Measurements from ENCODE around the gene U2AF1L4. TPM values are rescaled to one million over a fixed set of nuclear protein-coding genes. Genes with fewer than 3 reads are reported as not detected.
A peak's percentile ranks its signal among the peaks of the same experiment; 100 is the strongest.

The U2AF1L4 gene
- total and polyA plus RNA-seq, 7 experiments from 2014 or later: 33.7 to 89.7 (median 70.1) TPM

DNA sequence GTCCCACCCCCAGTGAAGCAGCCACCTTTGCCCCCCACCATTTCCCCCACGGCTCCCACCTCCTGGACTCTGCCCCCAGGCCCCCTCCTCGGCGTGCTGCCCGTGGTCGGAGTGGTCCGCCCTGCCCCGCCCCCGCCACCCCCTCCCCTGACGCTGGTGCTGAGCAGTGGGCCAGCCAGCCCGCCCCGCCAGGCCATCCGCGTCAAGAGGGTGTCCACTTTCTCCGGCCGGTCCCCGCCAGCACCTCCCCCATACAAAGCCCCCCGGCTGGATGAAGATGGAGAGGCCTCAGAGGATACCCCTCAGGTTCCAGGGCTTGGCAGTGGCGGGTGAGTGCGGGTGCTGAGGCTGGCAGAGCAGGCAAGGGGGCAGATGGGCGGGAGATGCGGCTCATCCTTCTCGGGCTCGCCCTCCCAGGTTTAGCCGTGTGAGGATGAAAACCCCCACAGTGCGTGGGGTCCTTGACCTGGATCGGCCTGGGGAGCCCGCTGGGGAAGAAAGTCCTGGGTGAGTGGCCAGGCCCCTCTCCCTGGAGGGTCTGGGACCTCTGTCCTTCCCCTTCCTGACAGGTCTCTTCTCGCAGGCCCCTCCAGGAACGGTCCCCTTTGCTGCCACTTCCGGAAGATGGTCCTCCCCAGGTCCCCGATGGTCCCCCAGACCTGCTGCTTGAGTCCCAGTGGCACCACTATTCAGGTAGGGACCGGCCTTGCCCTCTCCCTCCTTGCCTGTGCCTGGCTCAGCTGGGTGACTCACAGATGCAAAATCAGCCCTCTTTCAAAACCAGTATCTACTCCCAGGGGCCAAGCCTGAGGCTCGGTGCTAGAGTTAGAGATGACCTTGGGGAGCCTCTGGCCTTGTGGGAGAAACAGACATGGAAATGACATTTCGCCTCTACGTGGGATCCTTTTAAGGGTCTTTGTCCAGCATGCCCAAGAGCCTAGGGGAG lies 11.8 kb downstream of the U2AF1L4 start:
- Histone ChIP-seq H3K36me3 (ENCODE audit: control insufficient read depth in 2 of 3, insufficient read depth in 3 of 3, low read length in 3 of 3) (peaks cover 4 to 93% (median 8%) of the 10 kb centered on the region in 3 experiments), H3K9me3 (ENCODE audit: control insufficient read depth in 2 of 3, low read length in 3 of 3) (no peaks in the 10 kb centered on the region), H3K27me3 (ENCODE audit: control insufficient read depth in 2 of 2, insufficient read depth in 2 of 2, low read length in 2 of 2) (no peaks in the 10 kb centered on the region), H3K27ac (ENCODE audit: low read depth, low read length) (no peak overlapping the region), H3K4me1 (ENCODE audit: control insufficient read depth in 2 of 2, insufficient read depth in 2 of 2, low read length in 2 of 2) (no peaks in the 10 kb centered on the region), H3K4me3 (ENCODE audit: low read length) (no peak overlapping the region)
- Mint-ChIP-seq H3K4me3 (no peak overlapping the region), H3K9me3 (no peaks in the 10 kb centered on the region), H3K36me3 (peaks cover 6 to 36% (median 16%) of the 10 kb centered on the region in 5 donors), H3K27me3 (no peaks in the 10 kb centered on the region), H3K27ac (peak overlapping the region in 6 of 9 donors; percentile 28 to 81 (median 61)), H3K4me1 (peaks cover 16 to 38% (median 23%) of the 10 kb centered on the region in 7 donors)
- intact Hi-C loops (cut with micrococcal nuclease): no loop called here
- DNase-seq (no peak), ATAC-seq (no peak)
- POLR2A ChIA-PET: interaction anchor here (0.7 to 1.4 kb wide), 3 partner anchors 11 to 15 kb away, joined by 3 to 4 read pairs (median 3); partner anchors contain the start of genes PSENEN and U2AF1L4
- CTCF ChIA-PET: no interaction called here

DNA sequence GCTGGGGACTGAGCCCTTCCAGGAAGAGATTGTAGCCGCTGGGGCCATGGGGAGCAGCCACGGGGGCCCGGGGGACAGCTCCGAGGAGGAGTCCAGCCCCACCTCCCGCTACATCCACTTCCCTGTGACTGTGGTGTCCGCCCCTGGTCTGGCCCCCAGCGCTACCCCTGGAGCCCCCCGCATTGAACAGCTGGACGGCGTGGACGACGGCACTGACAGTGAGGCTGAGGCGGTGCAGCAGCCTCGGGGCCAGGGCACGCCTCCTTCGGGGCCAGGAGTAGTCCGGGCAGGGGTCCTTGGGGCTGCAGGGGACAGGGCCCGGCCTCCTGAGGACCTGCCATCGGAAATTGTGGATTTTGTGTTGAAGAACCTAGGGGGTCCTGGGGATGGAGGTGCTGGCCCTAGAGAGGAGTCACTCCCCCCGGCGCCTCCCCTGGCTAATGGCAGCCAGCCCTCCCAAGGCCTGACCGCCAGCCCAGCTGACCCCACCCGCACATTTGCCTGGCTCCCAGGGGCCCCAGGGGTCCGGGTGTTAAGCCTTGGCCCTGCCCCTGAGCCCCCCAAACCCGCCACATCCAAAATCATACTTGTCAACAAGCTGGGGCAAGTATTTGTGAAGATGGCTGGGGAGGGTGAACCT lies 12.6 kb downstream of the U2AF1L4 start:
- POLR2A ChIA-PET: interaction anchor here (1.4 kb wide), 1 partner anchor 14 kb away, joined by 4 read pairs; no protein-coding TSS in a partner anchor
- Histone ChIP-seq H3K4me3 (ENCODE audit: low read length) (no peak overlapping the region), H3K36me3 (ENCODE audit: control insufficient read depth in 2 of 3, insufficient read depth in 3 of 3, low read length in 3 of 3) (peaks cover 0 to 93% (median 14%) of the 10 kb centered on the region in 3 experiments), H3K27ac (ENCODE audit: low read depth, low read length) (no peak overlapping the region), H3K9me3 (ENCODE audit: control insufficient read depth in 2 of 3, low read length in 3 of 3) (no peaks in the 10 kb centered on the region), H3K27me3 (ENCODE audit: control insufficient read depth in 2 of 2, insufficient read depth in 2 of 2, low read length in 2 of 2) (no peaks in the 10 kb centered on the region), H3K4me1 (ENCODE audit: control insufficient read depth in 2 of 2, insufficient read depth in 2 of 2, low read length in 2 of 2) (no peaks in the 10 kb centered on the region)
- peaks cover 15 to 36% (median 23%) of the 10 kb centered on the region in 7 donors for H3K4me1 Mint-ChIP-seq
- no peaks in the 10 kb centered on the region for H3K27me3 Mint-ChIP-seq
- no peak for DNase-seq
- H3K4me3 Mint-ChIP-seq: no peak overlapping the region
- CTCF ChIA-PET: no interaction called here
- intact Hi-C loops (cut with micrococcal nuclease): no loop called here
- H3K27ac Mint-ChIP-seq: no peak overlapping the region
- H3K9me3 Mint-ChIP-seq: no peaks in the 10 kb centered on the region
- no peak for ATAC-seq
- H3K36me3 Mint-ChIP-seq: peaks cover 6 to 38% (median 16%) of the 10 kb centered on the region in 5 donors

DNA sequence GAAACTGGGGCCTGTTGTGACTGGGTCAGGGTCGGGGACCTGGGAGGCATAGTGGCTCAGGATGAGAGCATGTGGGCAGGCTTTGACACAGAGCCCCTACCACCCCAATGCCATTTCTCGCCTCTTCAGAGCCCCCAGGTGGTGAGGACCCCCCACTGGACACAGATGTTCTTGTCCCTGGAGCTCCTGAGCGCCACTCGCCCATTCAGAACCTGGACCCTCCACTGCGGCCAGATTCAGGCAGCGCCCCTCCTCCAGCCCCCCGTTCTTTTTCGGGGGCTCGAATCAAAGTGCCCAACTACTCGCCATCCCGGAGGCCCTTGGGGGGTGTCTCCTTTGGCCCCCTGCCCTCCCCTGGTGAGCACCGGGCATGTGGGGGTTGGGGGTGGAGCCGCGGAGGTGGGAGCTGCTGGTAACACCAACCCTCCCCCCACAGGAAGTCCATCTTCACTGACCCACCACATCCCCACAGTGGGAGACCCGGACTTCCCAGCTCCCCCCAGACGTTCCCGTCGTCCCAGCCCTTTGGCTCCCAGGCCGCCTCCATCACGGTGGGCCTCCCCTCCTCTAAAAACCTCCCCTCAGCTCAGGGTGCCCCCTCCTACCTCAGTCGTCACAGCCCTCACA lies 13.3 kb downstream of the U2AF1L4 start:
- Histone ChIP-seq H3K4me1 (ENCODE audit: control insufficient read depth in 2 of 2, insufficient read depth in 2 of 2, low read length in 2 of 2) (no peaks in the 10 kb centered on the region), H3K27ac (ENCODE audit: low read depth, low read length) (no peak overlapping the region), H3K27me3 (ENCODE audit: control insufficient read depth in 2 of 2, insufficient read depth in 2 of 2, low read length in 2 of 2) (no peaks in the 10 kb centered on the region), H3K36me3 (ENCODE audit: control insufficient read depth in 2 of 3, insufficient read depth in 3 of 3, low read length in 3 of 3) (peaks cover 0 to 94% (median 22%) of the 10 kb centered on the region in 3 experiments), H3K9me3 (ENCODE audit: control insufficient read depth in 2 of 3, low read length in 3 of 3) (no peaks in the 10 kb centered on the region), H3K4me3 (ENCODE audit: low read length) (no peak overlapping the region)
- ChIA-PET CTCF (no interaction called here), POLR2A (interaction anchor here (1.0 to 1.4 kb wide), 2 partner anchors 10 to 13 kb away, joined by 4 read pairs; partner anchors contain the start of gene IGFLR1)
- intact Hi-C loops (cut with micrococcal nuclease): no loop called here
- H3K4me3 Mint-ChIP-seq: no peak overlapping the region
- DNase-seq (no peak), ATAC-seq (no peak)
- H3K4me1 Mint-ChIP-seq: peaks cover 8 to 31% (median 15%) of the 10 kb centered on the region in 7 donors
- no peaks in the 10 kb centered on the region for H3K27me3 Mint-ChIP-seq
- no peak overlapping the region for H3K27ac Mint-ChIP-seq
- H3K9me3 Mint-ChIP-seq: no peaks in the 10 kb centered on the region
- H3K36me3 Mint-ChIP-seq: peaks cover 6 to 39% (median 16%) of the 10 kb centered on the region in 5 donors

DNA sequence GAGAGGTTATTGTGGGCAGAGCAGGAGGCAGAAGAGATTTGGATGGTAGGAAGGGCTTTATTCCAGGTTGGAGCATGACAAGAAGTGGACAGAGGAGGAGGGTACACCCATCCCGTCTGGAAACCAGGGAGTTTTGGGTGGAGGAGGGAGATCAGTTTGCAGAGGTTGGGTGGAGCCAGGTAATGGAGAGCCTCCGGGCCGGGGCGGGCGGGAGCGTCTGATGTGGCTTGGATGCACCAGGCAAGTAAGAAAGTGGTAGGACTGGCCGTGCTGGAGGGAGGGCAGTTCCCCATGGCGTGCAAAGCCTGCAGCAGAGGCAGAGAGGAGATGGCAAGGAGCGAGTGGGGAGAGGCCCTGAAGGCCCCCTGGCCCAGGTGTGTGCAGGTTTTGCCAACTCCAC lies 13.9 kb downstream of the U2AF1L4 start:
- Mint-ChIP-seq H3K4me1 (peaks cover 3 to 28% (median 10%) of the 10 kb centered on the region in 7 donors), H3K27me3 (no peaks in the 10 kb centered on the region), H3K27ac (peak overlapping the region in 3 of 9 donors; percentile 10 to 62 (median 42)), H3K4me3 (no peak overlapping the region), H3K9me3 (no peaks in the 10 kb centered on the region), H3K36me3 (peaks cover 6 to 44% (median 16%) of the 10 kb centered on the region in 5 donors)
- H3K27me3 ChIP-seq (ENCODE audit: control insufficient read depth in 2 of 2, insufficient read depth in 2 of 2, low read length in 2 of 2): no peaks in the 10 kb centered on the region
- ChIA-PET POLR2A (interaction anchor here (1.0 kb wide), 1 partner anchor 11 kb away, joined by 4 read pairs; the partner anchor contains the start of gene IGFLR1), CTCF (no interaction called here)
- H3K4me3 ChIP-seq (ENCODE audit: low read length): no peak overlapping the region
- no peaks in the 10 kb centered on the region for H3K9me3 ChIP-seq (ENCODE audit: control insufficient read depth in 2 of 3, low read length in 3 of 3)
- no peak overlapping the region for H3K27ac ChIP-seq (ENCODE audit: low read depth, low read length)
- intact Hi-C loops (cut with micrococcal nuclease): no loop called here
- ATAC-seq: no peak
- H3K36me3 ChIP-seq (ENCODE audit: control insufficient read depth in 2 of 3, insufficient read depth in 3 of 3, low read length in 3 of 3): peaks cover 2 to 94% (median 23%) of the 10 kb centered on the region in 3 experiments
- no peak for DNase-seq
- H3K4me1 ChIP-seq (ENCODE audit: control insufficient read depth in 2 of 2, insufficient read depth in 2 of 2, low read length in 2 of 2): no peaks in the 10 kb centered on the region

DNA sequence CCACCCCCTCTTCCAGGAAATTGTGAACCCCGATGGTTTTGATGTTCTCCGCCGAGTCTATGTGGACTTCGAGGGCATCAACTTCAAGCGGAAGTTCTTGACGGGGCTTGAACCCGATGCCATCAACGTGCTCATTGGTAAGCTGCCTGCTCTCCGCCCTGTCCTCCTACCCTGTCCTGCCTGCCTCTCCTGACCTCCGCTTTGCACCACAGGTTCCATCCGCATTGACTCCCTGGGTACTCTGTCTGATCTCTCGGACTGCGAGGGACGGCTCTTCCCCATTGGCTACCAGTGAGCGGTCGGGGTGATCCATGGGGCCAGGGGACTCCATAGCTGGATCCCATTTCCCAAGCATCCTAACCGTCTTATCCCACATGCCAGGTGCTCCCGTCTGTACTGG lies 14.9 kb downstream of the U2AF1L4 start:
- peaks cover 0 to 21% (median 8%) of the 10 kb centered on the region in 7 donors for H3K4me1 Mint-ChIP-seq
- peaks cover 4 to 51% (median 16%) of the 10 kb centered on the region in 5 donors for H3K36me3 Mint-ChIP-seq
- DNase-seq (no peak), ATAC-seq (no peak)
- H3K4me3 Mint-ChIP-seq: no peak overlapping the region
- H3K27ac Mint-ChIP-seq: peak overlapping the region in 3 of 9 donors; percentile 42 to 62 (median 62)
- no peak overlapping the region for H3K4me3 ChIP-seq (ENCODE audit: low read length)
- no peaks in the 10 kb centered on the region for H3K4me1 ChIP-seq (ENCODE audit: control insufficient read depth in 2 of 2, insufficient read depth in 2 of 2, low read length in 2 of 2)
- no peaks in the 10 kb centered on the region for H3K9me3 Mint-ChIP-seq
- no peaks in the 10 kb centered on the region for H3K27me3 ChIP-seq (ENCODE audit: control insufficient read depth in 2 of 2, insufficient read depth in 2 of 2, low read length in 2 of 2)
- H3K27me3 Mint-ChIP-seq: no peaks in the 10 kb centered on the region
- no peaks in the 10 kb centered on the region for H3K9me3 ChIP-seq (ENCODE audit: control insufficient read depth in 2 of 3, low read length in 3 of 3)
- H3K36me3 ChIP-seq (ENCODE audit: control insufficient read depth in 2 of 3, insufficient read depth in 3 of 3, low read length in 3 of 3): peaks cover 12 to 98% (median 33%) of the 10 kb centered on the region in 3 experiments
- no peak overlapping the region for H3K27ac ChIP-seq (ENCODE audit: low read depth, low read length)
- intact Hi-C loops (cut with micrococcal nuclease): no loop called here
- ChIA-PET POLR2A (interaction anchor here (1.6 kb wide), 1 partner anchor 10 kb away, joined by 8 read pairs; no protein-coding TSS in a partner anchor), CTCF (interaction anchor here (1.1 kb wide), 1 partner anchor 10 kb away, joined by 4 read pairs; no protein-coding TSS in a partner anchor)

DNA sequence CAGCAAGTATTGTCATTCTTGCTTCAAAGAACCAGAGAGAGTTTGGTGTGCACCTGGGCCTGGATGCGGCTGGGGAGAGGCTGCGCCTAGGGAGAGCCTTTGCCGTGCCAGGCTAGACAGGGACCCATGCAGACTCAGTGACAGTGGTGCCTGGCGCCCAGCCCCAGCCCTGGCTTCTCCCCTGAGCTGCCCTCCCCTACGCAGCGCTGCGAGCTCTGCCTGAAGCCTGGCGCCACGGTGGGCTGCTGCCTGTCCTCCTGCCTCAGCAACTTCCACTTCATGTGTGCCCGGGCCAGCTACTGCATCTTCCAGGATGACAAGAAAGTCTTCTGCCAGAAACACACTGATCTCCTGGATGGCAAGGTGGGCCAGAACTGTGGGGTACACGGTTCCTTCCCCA lies 15.5 kb downstream of the U2AF1L4 start:
- no peak overlapping the region for H3K27ac Mint-ChIP-seq
- H3K36me3 ChIP-seq (ENCODE audit: control insufficient read depth in 2 of 3, insufficient read depth in 3 of 3, low read length in 3 of 3): peaks cover 17 to 98% (median 39%) of the 10 kb centered on the region in 3 experiments
- H3K27me3 ChIP-seq (ENCODE audit: control insufficient read depth in 2 of 2, insufficient read depth in 2 of 2, low read length in 2 of 2): no peaks in the 10 kb centered on the region

More for the DNA sequence above, 15.5 kb downstream of the U2AF1L4 start:
- Mint-ChIP-seq H3K4me3 (no peak overlapping the region), H3K4me1 (peaks cover 0 to 21% (median 8%) of the 10 kb centered on the region in 7 donors), H3K9me3 (no peaks in the 10 kb centered on the region), H3K36me3 (peaks cover 4 to 57% (median 15%) of the 10 kb centered on the region in 5 donors), H3K27me3 (no peaks in the 10 kb centered on the region)
- POLR2A ChIA-PET: interaction anchor here (1.6 kb wide), 1 partner anchor 10 kb away, joined by 8 read pairs; no protein-coding TSS in a partner anchor
- CTCF ChIA-PET: interaction anchor here (1.1 kb wide), 2 partner anchors 11 kb away, joined by 3 to 4 read pairs; no protein-coding TSS in a partner anchor
- H3K4me1 ChIP-seq (ENCODE audit: control insufficient read depth in 2 of 2, insufficient read depth in 2 of 2, low read length in 2 of 2): no peaks in the 10 kb centered on the region
- no peak overlapping the region for H3K4me3 ChIP-seq (ENCODE audit: low read length)
- H3K9me3 ChIP-seq (ENCODE audit: control insufficient read depth in 2 of 3, low read length in 3 of 3): no peaks in the 10 kb centered on the region
- ATAC-seq (no peak), DNase-seq (no peak)
- H3K27ac ChIP-seq (ENCODE audit: low read depth, low read length): no peak overlapping the region
- intact Hi-C loops (cut with micrococcal nuclease): no loop called here

Data from naive thymus-derived CD4-positive, alpha-beta T cell (primary cell).